Measurements from ENCODE around the gene ZMYND19.

The ZMYND19 gene

GRCh38 chr9:137612741-137613142 lies 22.4 kb upstream of the ZMYND19 start:
- H3K79me2 ChIP-seq (ENCODE audit: insufficient read depth, low read length) = peaks cover 6% of the 10 kb centered on the region
- H2AFZ ChIP-seq (ENCODE audit: low read depth, low read length, severe bottlenecking) = no peak overlapping the region
- no peaks in the 10 kb centered on the region for H3K9me2 ChIP-seq (replicated peaks; ENCODE audit: insufficient read depth, low read length)
- no peaks in the 10 kb centered on the region for H3K9me3 ChIP-seq (ENCODE audit: insufficient read depth, low read length)
- no peaks in the 10 kb centered on the region for H3F3A ChIP-seq (ENCODE audit: insufficient read depth)
- no peak overlapping the region for H3K4me2 ChIP-seq (ENCODE audit: low read depth, low read length, poor library complexity, severe bottlenecking)
- TF ChIP-seq CTCF (IDR thresholded peaks at IDR 0.05; ENCODE audit: insufficient read depth, low read length, poor library complexity, severe bottlenecking) = no peak
- no peak for TF ChIP-seq EZH2phosphoT487 (conservative IDR thresholded peaks at IDR 0.05; ENCODE audit: low read length)
- no peaks in the 10 kb centered on the region for H3K36me3 ChIP-seq (ENCODE audit: low read length)
- no peak overlapping the region for H3K4me3 ChIP-seq (ENCODE audit: insufficient read depth, low read length, poor library complexity, severe bottlenecking)
- H3K27ac ChIP-seq (ENCODE audit: low read depth, low read length) = no peak overlapping the region
- no peak overlapping the region for H3K9ac ChIP-seq (ENCODE audit: low read length)
- no peaks in the 10 kb centered on the region for H3K27me3 ChIP-seq (ENCODE audit: low read length)
- no peaks in the 10 kb centered on the region for H4K20me1 ChIP-seq (ENCODE audit: low read depth, low read length)

- TF ChIP-seq EZH2phosphoT487 (conservative IDR thresholded peaks at IDR 0.05; ENCODE audit: low read length) (no peak), CTCF (IDR thresholded peaks at IDR 0.05; ENCODE audit: insufficient read depth, low read length, poor library complexity, severe bottlenecking) (no peak)
- H3K9me2 ChIP-seq (replicated peaks; ENCODE audit: insufficient read depth, low read length) = no peaks in the 10 kb centered on the region
Measured at GRCh38 chr9:137611623-137612609, 21.6 kb upstream of the ZMYND19 start.

GRCh38 chr9:137610944-137611343 lies 20.6 kb upstream of the ZMYND19 start:
- Histone ChIP-seq H3K36me3 (ENCODE audit: low read length) (no peaks in the 10 kb centered on the region), H4K20me1 (ENCODE audit: low read depth, low read length) (no peaks in the 10 kb centered on the region), H3K27ac (ENCODE audit: low read depth, low read length) (no peak overlapping the region), H3K9me3 (ENCODE audit: insufficient read depth, low read length) (no peaks in the 10 kb centered on the region), H3K79me2 (ENCODE audit: insufficient read depth, low read length) (no peaks in the 10 kb centered on the region), H3K9me2 (replicated peaks; ENCODE audit: insufficient read depth, low read length) (no peaks in the 10 kb centered on the region), H3K4me2 (ENCODE audit: low read depth, low read length, poor library complexity, severe bottlenecking) (no peak overlapping the region), H3K27me3 (ENCODE audit: low read length) (no peaks in the 10 kb centered on the region), H3F3A (ENCODE audit: insufficient read depth) (no peaks in the 10 kb centered on the region), H3K9ac (ENCODE audit: low read length) (no peak overlapping the region), H3K4me3 (ENCODE audit: insufficient read depth, low read length, poor library complexity, severe bottlenecking) (no peak overlapping the region), H2AFZ (ENCODE audit: low read depth, low read length, severe bottlenecking) (no peak overlapping the region)
- TF ChIP-seq EZH2phosphoT487 (conservative IDR thresholded peaks at IDR 0.05; ENCODE audit: low read length) = no peak
- TF ChIP-seq CTCF (IDR thresholded peaks at IDR 0.05; ENCODE audit: insufficient read depth, low read length, poor library complexity, severe bottlenecking) = no peak

More at GRCh38 chr9:137611623-137612609, 21.6 kb upstream of the ZMYND19 start:
- Histone ChIP-seq H3K9ac (ENCODE audit: low read length) (no peak overlapping the region), H3K27ac (ENCODE audit: low read depth, low read length) (no peak overlapping the region), H3K4me3 (ENCODE audit: insufficient read depth, low read length, poor library complexity, severe bottlenecking) (no peak overlapping the region), H3K9me3 (ENCODE audit: insufficient read depth, low read length) (no peaks in the 10 kb centered on the region), H4K20me1 (ENCODE audit: low read depth, low read length) (no peaks in the 10 kb centered on the region), H3K4me2 (ENCODE audit: low read depth, low read length, poor library complexity, severe bottlenecking) (no peak overlapping the region), H3K79me2 (ENCODE audit: insufficient read depth, low read length) (no peaks in the 10 kb centered on the region), H3K27me3 (ENCODE audit: low read length) (no peaks in the 10 kb centered on the region), H3F3A (ENCODE audit: insufficient read depth) (no peaks in the 10 kb centered on the region), H2AFZ (ENCODE audit: low read depth, low read length, severe bottlenecking) (no peak overlapping the region), H3K36me3 (ENCODE audit: low read length) (no peaks in the 10 kb centered on the region)
